ENCODE measurements around the gene GMPPB. TPM values are rescaled to one million over a fixed set of nuclear protein-coding genes. Genes with fewer than 3 reads are reported as not detected.
A peak's percentile ranks its signal among the peaks of the same experiment; 100 is the strongest.
"Not testable (repeated sequence)": the region's sequence is repeated elsewhere in the genome, so short reads cannot be mapped to it uniquely, and the experiment has no call there.

GMPPB gene
- total and polyA plus RNA-seq, 7 donors = 9.3 to 30.7 (median 12.5) TPM

DNA sequence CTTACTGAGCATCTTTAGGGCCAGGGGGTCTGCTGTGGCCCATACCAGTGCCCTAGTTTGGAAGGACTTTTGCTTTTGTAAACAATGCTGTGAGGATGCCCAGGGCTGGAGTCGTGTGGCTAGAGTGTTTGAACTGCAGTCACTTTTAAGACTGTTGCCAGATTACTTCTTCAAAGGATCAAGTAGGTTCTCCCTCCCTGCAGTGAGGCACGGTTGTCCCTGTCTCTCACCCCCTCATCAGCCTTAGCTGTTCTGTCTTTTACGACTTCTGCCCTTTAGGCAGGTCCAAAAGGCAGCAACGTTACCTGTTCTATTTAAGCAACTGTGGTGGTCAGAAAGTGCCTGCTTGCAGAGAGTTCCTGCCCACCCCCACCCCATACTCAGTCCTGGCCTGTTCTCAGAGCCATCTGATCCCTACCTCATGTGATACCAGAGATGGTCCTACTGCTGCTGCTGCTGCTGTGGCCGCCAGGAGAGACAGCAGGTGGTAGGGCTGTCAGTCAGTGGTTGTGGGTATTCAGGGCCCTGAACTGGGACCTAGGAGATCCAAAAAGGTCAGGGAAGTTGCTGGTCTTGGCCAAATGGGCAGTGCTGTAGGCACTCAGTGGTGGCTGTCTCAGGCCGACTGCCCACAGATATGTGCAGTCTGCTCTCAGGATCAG is 29.2 kb downstream of the GMPPB start:
- intact Hi-C loops (cut with DNase I); H3K9me3 ChIP-seq; H3K27me3 ChIP-seq (ENCODE audit: insufficient read depth in 3 of 3, low read length in 2 of 3): not testable (repeated sequence)
- Histone ChIP-seq H3K4me1 (peaks cover 45% of the 10 kb centered on the region), H3K4me3 (peak overlapping the region; percentile 9), H3K36me3 (ENCODE audit: insufficient read depth in 1 of 2, low read depth in 1 of 2) (peaks cover 0 to 34% of the 10 kb centered on the region in 2 donors), H3K27ac (peak overlapping the region; percentile 94)
- 15 to 26% (median 17%) methylated on average over 6 of the region's 6 CpGs for WGBS, 3 donors
- ATAC-seq = peak; percentile 88 to 92 (median 92)
- peak; percentile 59 to 88 for DNase-seq
- TF ChIP-seq, protein P1, sequence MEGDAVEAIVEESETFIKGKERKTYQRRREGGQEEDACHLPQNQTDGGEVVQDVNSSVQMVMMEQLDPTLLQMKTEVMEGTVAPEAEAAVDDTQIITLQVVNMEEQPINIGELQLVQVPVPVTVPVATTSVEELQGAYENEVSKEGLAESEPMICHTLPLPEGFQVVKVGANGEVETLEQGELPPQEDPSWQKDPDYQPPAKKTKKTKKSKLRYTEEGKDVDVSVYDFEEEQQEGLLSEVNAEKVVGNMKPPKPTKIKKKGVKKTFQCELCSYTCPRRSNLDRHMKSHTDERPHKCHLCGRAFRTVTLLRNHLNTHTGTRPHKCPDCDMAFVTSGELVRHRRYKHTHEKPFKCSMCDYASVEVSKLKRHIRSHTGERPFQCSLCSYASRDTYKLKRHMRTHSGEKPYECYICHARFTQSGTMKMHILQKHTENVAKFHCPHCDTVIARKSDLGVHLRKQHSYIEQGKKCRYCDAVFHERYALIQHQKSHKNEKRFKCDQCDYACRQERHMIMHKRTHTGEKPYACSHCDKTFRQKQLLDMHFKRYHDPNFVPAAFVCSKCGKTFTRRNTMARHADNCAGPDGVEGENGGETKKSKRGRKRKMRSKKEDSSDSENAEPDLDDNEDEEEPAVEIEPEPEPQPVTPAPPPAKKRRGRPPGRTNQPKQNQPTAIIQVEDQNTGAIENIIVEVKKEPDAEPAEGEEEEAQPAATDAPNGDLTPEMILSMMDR (IDR thresholded peaks at IDR 0.05) = peak; percentile 17

DNA sequence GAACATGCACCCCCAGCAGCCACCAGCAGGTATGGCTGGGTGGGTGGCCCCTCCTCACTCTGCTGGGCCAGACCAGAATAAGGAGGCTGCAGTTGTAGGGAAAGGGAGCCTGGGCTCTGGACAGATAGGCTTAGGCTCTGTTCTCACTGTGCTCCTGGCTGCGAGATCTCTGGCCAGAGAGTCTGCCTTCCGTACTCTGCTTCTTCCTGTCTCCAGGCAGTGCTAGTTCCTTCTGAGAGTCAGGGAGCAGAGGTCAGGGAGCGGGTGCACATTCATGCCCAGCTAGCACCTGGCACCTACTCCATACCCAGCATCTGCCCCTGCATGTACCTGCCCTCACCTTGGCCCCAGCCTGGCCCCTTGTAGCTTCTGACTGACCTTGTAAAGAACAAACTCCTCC is 32.3 kb downstream of the GMPPB start:
- H3K36me3 ChIP-seq (ENCODE audit: insufficient read depth in 1 of 2, low read depth in 1 of 2); H3K9me3 ChIP-seq; ATAC-seq; DNase-seq; H3K27me3 ChIP-seq (ENCODE audit: insufficient read depth in 3 of 3, low read length in 2 of 3); intact Hi-C loops (cut with DNase I): not testable (repeated sequence)
- peaks cover 57% of the 10 kb centered on the region for H3K4me1 ChIP-seq
- 70 to 83% (median 75%) methylated on average over 3 of the region's 3 CpGs for WGBS, 3 donors
- peak overlapping the region; percentile 9 for H3K27ac ChIP-seq
- peak overlapping the region; percentile 98 for H3K4me3 ChIP-seq

DNA sequence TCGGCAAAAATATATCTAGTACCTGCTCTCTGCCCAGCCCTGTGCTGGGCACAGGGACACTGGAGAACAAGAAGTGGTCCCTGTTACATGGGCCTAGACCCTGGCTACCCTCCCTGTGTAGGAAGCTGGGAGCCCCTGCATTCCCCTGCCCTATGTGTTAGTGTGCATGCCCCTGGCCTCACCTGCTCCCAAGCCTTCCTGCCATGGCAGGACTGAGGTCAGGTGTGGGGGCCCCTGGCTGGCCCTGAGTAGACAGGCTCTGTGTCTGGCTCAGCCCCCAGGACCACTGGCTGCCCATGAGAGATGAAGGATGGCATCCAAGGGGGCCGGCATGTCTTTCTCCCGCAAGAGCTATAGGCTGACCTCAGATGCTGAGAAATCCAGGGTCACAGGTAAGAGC is 32.9 kb downstream of the GMPPB start:
- H3K4me3 ChIP-seq = peak overlapping the region; percentile 98
- 70 to 96% (median 73%) methylated on average over 3 of the region's 3 CpGs for WGBS, 3 donors

DNA sequence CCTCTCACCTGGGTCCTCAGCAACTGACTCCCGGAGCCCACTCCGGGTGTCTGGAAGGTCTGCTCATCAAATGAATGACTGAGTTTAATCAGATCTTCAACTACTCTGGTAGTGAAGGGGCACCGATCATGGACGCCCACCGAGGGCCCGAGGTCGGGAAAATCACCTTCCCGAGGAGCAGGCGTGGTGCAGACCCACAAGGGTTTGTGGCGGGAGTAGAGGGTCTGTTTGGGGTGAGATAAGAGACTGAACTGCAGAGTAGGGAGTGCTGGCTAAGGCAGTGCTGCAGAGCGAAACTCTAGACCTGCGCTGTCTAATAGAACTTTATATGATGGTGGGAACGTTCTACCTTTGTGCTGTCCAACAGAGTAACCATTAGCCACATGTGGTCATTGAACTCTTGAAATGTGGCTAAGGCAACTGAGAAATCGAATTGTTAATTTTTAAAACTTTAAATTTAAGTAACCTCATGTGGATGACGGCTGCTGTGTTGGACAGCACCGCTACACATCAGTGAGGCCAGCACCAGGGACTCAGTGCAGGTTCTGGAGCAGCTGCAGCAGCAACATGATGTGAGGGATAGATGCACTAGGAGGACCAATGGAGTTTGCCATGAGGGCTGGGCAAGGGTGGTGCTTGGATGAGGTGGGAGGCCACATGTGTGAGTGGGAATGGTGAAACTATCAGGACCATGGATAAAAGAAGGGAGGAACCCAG is 33.7 kb downstream of the GMPPB start:
- WGBS, 3 donors = 4 to 6% (median 5%) methylated on average over 16 of the region's 16 CpGs
- Histone ChIP-seq H3K4me3 (peak overlapping the region; percentile 98), H3K27ac (peak overlapping the region; percentile 96), H3K4me1 (peaks cover 52% of the 10 kb centered on the region)
- ATAC-seq; H3K36me3 ChIP-seq (ENCODE audit: insufficient read depth in 1 of 2, low read depth in 1 of 2); DNase-seq; H3K9me3 ChIP-seq; H3K27me3 ChIP-seq (ENCODE audit: insufficient read depth in 3 of 3, low read length in 2 of 3); intact Hi-C loops (cut with DNase I): not testable (repeated sequence)

More for the DNA sequence above, 32.9 kb downstream of the GMPPB start:
- intact Hi-C loops (cut with DNase I); ATAC-seq; H3K36me3 ChIP-seq (ENCODE audit: insufficient read depth in 1 of 2, low read depth in 1 of 2); DNase-seq; H3K9me3 ChIP-seq; H3K27me3 ChIP-seq (ENCODE audit: insufficient read depth in 3 of 3, low read length in 2 of 3): not testable (repeated sequence)
- Histone ChIP-seq H3K4me1 (peaks cover 57% of the 10 kb centered on the region), H3K27ac (peak overlapping the region; percentile 53)

DNA sequence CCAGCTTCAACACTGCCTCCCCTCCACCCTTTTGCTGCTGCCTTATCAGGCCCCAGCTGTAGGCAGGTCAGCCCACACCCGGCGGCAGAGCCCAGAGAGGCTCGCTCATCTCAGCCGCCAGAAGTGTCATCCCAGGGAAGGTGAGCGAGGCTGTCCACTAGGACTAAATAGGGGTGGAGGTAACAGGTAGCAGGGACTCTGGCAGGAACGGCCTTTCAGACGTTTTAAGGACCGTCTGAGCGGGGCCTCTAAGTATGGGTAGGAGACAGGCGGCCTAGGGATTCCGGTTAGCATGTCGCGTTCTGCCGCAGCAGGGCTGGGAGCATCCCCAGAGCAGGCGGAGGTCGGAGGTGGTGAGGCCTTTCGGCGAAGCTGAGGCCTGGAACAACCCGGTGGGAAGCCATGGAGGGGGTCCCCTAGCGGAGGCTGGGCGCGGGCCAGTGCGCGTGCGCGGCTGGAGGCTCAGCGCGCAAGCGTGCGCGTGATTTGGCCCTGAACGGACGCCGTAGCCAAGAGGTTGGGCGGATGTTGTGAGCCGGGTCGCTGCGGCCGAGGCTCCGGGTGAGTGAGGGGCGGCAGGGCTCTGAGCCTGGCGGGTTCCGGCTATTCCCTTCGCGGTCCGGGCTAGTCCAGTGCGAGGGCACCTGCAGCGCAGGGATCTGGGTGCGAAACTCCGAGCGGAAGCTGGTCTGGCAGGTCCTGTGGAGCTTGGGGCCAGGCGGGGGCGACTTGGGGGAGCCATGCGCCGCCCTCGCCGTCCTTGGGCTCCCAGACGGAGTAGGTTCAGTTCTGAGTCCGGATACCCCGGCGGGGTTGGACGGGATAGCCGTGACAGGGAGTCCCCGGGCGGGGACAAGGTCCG is 34.5 kb downstream of the GMPPB start, which contains the start of the genes MST1 and RNF123:
TSS of gene MST1 (minus strand) at position 429 of the 862 bp plus-strand sequence. CDS start 783 bp downstream, outside the sequence.
TSS of gene RNF123 (plus strand) at position 512 of the 862 bp plus-strand sequence. CDS start 1,609 bp downstream, outside the sequence.
- ATAC-seq (peak; percentile 82 to 89 (median 84)), DNase-seq (peak; percentile 93 to 97)
- no peaks in the 10 kb centered on the region for H3K27me3 ChIP-seq (ENCODE audit: insufficient read depth in 3 of 3, low read length in 2 of 3)
- peaks cover 48% of the 10 kb centered on the region for H3K4me1 ChIP-seq
- peaks cover 0 to 12% of the 10 kb centered on the region in 2 donors for H3K36me3 ChIP-seq (ENCODE audit: insufficient read depth in 1 of 2, low read depth in 1 of 2)
- intact Hi-C loops (cut with DNase I) = no loop called here
- H3K4me3 ChIP-seq = peak within 1 kb of the TSS; percentile 98
- no peaks in the 10 kb centered on the region for H3K9me3 ChIP-seq
- H3K27ac ChIP-seq = peak within 1 kb of the TSS; percentile 96
- TF ChIP-seq, protein P1 (IDR thresholded peaks at IDR 0.05) = peak; percentile 37
- WGBS, 3 donors = 3 to 6% (median 3%) methylated on average over 44 to 66 of the region's 66 CpGs

DNA sequence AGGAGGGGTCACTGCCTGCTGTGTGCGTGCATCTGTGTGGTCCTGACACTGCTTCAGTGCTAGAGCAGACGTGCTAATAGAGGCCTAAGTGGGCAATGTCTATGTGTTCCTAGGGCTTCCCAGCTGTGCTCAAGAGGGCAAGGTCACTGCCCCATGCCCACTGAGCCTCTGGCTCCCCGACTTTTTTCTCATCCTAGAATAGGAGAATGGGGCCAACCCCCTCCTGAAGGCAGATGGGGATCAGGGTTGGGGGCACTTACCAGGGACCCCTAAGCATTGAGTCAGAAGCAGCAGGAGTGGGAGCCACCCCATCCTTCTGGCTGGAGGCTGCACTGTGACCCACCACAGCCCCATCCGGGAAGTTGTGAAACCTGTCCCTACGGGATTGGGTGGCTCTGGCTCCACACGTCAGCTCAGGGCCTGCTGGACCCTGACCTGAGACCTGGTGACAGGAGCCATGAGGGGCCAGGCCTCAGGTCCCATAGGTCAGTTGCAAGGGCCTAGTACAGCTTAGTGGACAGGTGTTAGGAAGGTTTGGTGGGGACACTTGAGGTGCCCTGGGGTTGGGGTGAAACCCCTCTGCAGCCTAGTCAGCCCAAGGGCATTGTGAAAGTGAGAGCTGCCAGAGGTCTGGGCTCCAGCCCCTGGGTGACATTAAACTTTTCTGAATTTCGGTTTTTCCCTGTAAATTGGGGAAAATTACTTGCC is 35.3 kb downstream of the GMPPB start:
- intact Hi-C loops (cut with DNase I); H3K9me3 ChIP-seq; H3K27me3 ChIP-seq (ENCODE audit: insufficient read depth in 3 of 3, low read length in 2 of 3); DNase-seq: not testable (repeated sequence)
- 51 to 73% (median 72%) methylated on average over 7 of the region's 7 CpGs for WGBS, 3 donors
- Histone ChIP-seq H3K4me1 (peaks cover 40% of the 10 kb centered on the region), H3K27ac (peak overlapping the region; percentile 96), H3K4me3 (peak overlapping the region; percentile 98), H3K36me3 (ENCODE audit: insufficient read depth in 1 of 2, low read depth in 1 of 2) (peaks cover 0 to 18% of the 10 kb centered on the region in 2 donors)
- peak; percentile 10 to 26 (median 16) for ATAC-seq

DNA sequence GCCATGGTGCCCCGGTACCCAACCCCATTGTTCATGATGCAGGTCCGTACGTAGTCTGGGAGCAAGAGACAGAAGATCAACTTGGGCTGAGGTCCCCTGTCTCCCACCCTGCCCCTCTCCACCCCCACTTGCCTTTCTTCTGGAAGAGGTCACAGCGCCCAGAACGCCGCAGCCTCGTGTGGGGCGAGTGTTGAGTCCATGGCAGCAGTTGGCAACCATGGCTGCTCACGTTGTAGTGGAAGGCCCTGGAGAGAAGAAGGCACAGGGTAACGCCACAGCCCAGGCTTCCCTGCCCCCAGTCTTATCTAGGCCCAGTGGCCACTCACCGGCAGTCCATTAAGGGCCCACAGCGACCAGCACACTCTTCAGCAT is 36.3 kb downstream of the GMPPB start:
- peaks cover 30% of the 10 kb centered on the region for H3K4me1 ChIP-seq
- H3K27ac ChIP-seq; intact Hi-C loops (cut with DNase I); ATAC-seq; H3K9me3 ChIP-seq; DNase-seq; H3K27me3 ChIP-seq (ENCODE audit: insufficient read depth in 3 of 3, low read length in 2 of 3); H3K4me3 ChIP-seq: not testable (repeated sequence)
- 69 to 83% (median 73%) methylated on average over 12 of the region's 12 CpGs for WGBS, 3 donors
- peaks cover 0 to 29% of the 10 kb centered on the region in 2 donors for H3K36me3 ChIP-seq (ENCODE audit: insufficient read depth in 1 of 2, low read depth in 1 of 2)

DNA sequence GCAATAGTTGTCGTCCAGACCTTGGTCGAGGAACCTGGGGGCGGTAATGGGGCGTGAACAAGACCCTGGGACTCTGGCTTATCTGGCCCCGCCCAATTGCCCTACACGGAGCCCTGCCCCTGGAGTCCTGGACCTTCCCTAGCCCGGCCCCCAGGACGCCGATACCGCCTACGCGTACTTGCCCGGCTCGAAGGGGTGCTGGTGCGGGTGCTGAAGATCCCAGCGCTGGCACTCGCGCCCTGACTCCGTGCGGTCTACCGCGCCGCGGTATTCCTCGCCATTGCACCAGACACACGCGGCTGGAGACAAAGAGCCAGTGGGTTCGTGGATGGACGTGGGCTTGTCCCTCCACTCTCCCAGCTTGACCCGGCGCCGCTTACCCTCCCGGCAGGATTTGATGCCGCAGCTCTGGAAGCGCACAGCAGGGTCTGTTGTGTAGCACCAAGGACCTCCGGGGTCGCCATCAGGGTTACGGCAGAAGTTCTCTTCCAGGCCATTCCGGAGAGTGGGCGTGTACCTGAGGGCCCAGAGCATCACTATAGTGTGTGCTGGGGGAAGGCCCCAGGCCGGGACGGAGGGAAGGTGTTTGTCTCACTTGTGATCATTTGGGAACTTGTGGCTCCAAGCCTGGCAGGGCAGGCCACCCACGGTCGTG is 36.9 kb downstream of the GMPPB start:
- Histone ChIP-seq H3K36me3 (ENCODE audit: insufficient read depth in 1 of 2, low read depth in 1 of 2) (peaks cover 3 to 33% of the 10 kb centered on the region in 2 donors), H3K4me1 (peaks cover 25% of the 10 kb centered on the region), H3K4me3 (peak overlapping the region; percentile 52)
- intact Hi-C loops (cut with DNase I); H3K9me3 ChIP-seq; H3K27me3 ChIP-seq (ENCODE audit: insufficient read depth in 3 of 3, low read length in 2 of 3); H3K27ac ChIP-seq: not testable (repeated sequence)
- DNase-seq (peak in 1 of 2 donors; percentile 57), ATAC-seq (peak; percentile 23 to 43 (median 32))
- WGBS, 3 donors = 12 to 15% (median 12%) methylated on average over 36 to 44 of the region's 44 CpGs

All from psoas muscle (tissue), 8 donors.